ENCODE results near the gene SYS1. TPM values are rescaled to one million over a fixed set of nuclear protein-coding genes. Genes with fewer than 3 reads are reported as not detected.

The SYS1 gene
- total RNA-seq, 1 donor from 2014 or later = 16.9 TPM

GRCh38 chr20:45409521-45410272, 46.7 kb downstream of the SYS1 start:
- ATAC-seq (no peak), DNase-seq (ENCODE audit: low spot score) (no peak)

GRCh38 chr20:45410887-45411286, 47.9 kb downstream of the SYS1 start:
- no peak for DNase-seq (ENCODE audit: low spot score)
- ATAC-seq = no peak

- no peak for ATAC-seq
- DNase-seq (ENCODE audit: low spot score) = no peak
Measured at GRCh38 chr20:45412653-45413052, 49.7 kb downstream of the SYS1 start.

GRCh38 chr20:45413479-45413878, 50.5 kb downstream of the SYS1 start:
- no peak for DNase-seq (ENCODE audit: low spot score)
- ATAC-seq = no peak

GRCh38 chr20:45415822-45416637, 53.1 kb downstream of the SYS1 start, which contains the start of gene PIGT:
TSS of gene PIGT (plus strand) at chr20:45416141. CDS start at chr20:45416157, 16 bp downstream.
- ATAC-seq = peak; percentile 96
- peak; percentile 84 for DNase-seq (ENCODE audit: low spot score)

GRCh38 chr20:45416917-45417316, 54.0 kb downstream of the SYS1 start:
- DNase-seq (ENCODE audit: low spot score) (no peak), ATAC-seq (no peak)

Other genes starting within 250 kb of the SYS1 start
- not detected for gene WFDC5, start 248.0 kb upstream of the SYS1 start, total RNA-seq
- not detected for gene WFDC12, start 238.7 kb upstream of the SYS1 start, total RNA-seq
- gene PI3, start 188.3 kb upstream of the SYS1 start, total RNA-seq = not detected
- gene SEMG1, start 156.1 kb upstream of the SYS1 start, total RNA-seq = not detected
- not detected for gene SEMG2, start 141.8 kb upstream of the SYS1 start, total RNA-seq
- 147 TPM for gene SLPI, start 108.6 kb upstream of the SYS1 start, total RNA-seq
- 0.23 TPM for gene RBPJL, start 56.3 kb upstream of the SYS1 start, total RNA-seq
- gene MATN4, start 54.9 kb upstream of the SYS1 start, total RNA-seq = not detected
- 89.3 TPM for gene SDC4, start 14.7 kb upstream of the SYS1 start, total RNA-seq
- not detected for gene TP53TG5, start 15.2 kb downstream of the SYS1 start, total RNA-seq
- gene DBNDD2, start 45.1 kb downstream of the SYS1 start, total RNA-seq = 2.9 TPM
- gene PIGT, start 53.0 kb downstream of the SYS1 start, total RNA-seq = 36.0 TPM
- 3.7 TPM for gene WFDC2, start 106.6 kb downstream of the SYS1 start, total RNA-seq
- gene SPINT3, start 152.5 kb downstream of the SYS1 start, total RNA-seq = not detected
- gene WFDC6, start 176.3 kb downstream of the SYS1 start, total RNA-seq = not detected
- gene EPPIN, start 184.2 kb downstream of the SYS1 start, total RNA-seq = not detected
- gene WFDC8, start 216.1 kb downstream of the SYS1 start, total RNA-seq = not detected